Smooth muscle cell (in vitro differentiated cells): ENCODE data around the gene DENND1C. TPM values are rescaled to one million over a fixed set of nuclear protein-coding genes. Genes with fewer than 3 reads are reported as not detected.

Source experiments
- DNase-seq: peaks from one replicate; lab custom pipeline; 2025; ENCODE audit not compliant: unreplicated experiment; lab: John Stamatoyannopoulos, UW
- H2AFZ ChIP-seq: fragments of 200-600 bp; sonication (generic); 2 replicates; pipeline ENCODE4 v1.6.0; 2016; ENCODE audit warnings: antibody characterized with exemption, low read depth, mild to moderate bottlenecking
- H3F3A ChIP-seq: fragments of 200-600 bp; sonication (generic); 2 replicates; pipeline ENCODE4 v1.6.0; 2017; ENCODE audit warnings: antibody characterized with exemption, low read depth
- H3K27ac ChIP-seq: fragments of 200-600 bp; sonication (generic); 2 replicates; pipeline ENCODE4 v1.5.1; 2016; ENCODE audit warnings: low read depth, mild to moderate bottlenecking
- H3K27me3 ChIP-seq: fragments of 200-600 bp; sonication (generic); 2 replicates; pipeline ENCODE4 v1.6.1; 2016; ENCODE audit warnings: low read depth, mild to moderate bottlenecking
- H3K36me3 ChIP-seq: fragments of 200-600 bp; sonication (generic); 2 replicates; pipeline ENCODE4 v1.5.1; 2016; ENCODE audit warnings: low read depth
- H3K4me1 ChIP-seq: fragments of 200-600 bp; sonication (generic); 2 replicates; pipeline ENCODE4 v1.5.1; 2016; ENCODE audit warnings: low read depth
- H3K4me2 ChIP-seq: fragments of 200-600 bp; sonication (generic); 2 replicates; pipeline ENCODE4 v1.6.0; 2016; ENCODE audit warnings: mild to moderate bottlenecking
- H3K4me3 ChIP-seq: fragments of 200-600 bp; sonication (generic); 2 replicates; pipeline ENCODE4 v1.5.1; 2016; ENCODE audit warnings: mild to moderate bottlenecking
- H3K79me2 ChIP-seq: fragments of 200-600 bp; sonication (generic); 2 replicates; pipeline ENCODE4 v1.6.0; 2016; ENCODE audit warnings: low read depth, mild to moderate bottlenecking
- H3K9ac ChIP-seq: fragments of 200-600 bp; sonication (generic); 2 replicates; pipeline ENCODE4 v1.6.0; 2016; ENCODE audit warnings: low read depth
- H3K9me3 ChIP-seq: fragments of 200-600 bp; sonication (generic); replicated peaks from 2 replicates; pipeline ENCODE4 v1.5.1; 2016; ENCODE audit warnings: low read depth
- H4K20me1 ChIP-seq: fragments of 200-600 bp; sonication (generic); 2 replicates; pipeline ENCODE4 v1.6.0; 2016; ENCODE audit warnings: low read depth
- CTCF ChIP-seq: fragments of 200-600 bp; sonication (generic); IDR thresholded peaks from 2 replicates; pipeline ENCODE4 v1.5.1; 2017; ENCODE audit warnings: borderline replicate concordance, mild to moderate bottlenecking, antibody characterized with exemption; ENCODE audit not compliant: insufficient read depth, poor library complexity, severe bottlenecking
- WGBS: methylation state at CpG from one replicate; pipeline ENCODE4 v1.1.7; 2016; ENCODE audit warnings: low lambda C conversion rate; 5-methylcytosine and 5-hydroxymethylcytosine counted together
- polyA plus RNA-seq: library from polyadenylated mRNA; unstranded; fragments of >200 nt; fragmentation: Nextera tagmentation; extraction: Ambion mirVana; gene quantifications from 2 replicates; pipeline ENCODE4 v1.2.1, GENCODE V29; 2016
- total RNA-seq: library from RNA; depleted of rRNA; stranded (reverse); fragments of >200 nt; gene quantifications from 2 replicates; pipeline ENCODE4 v1.2.3, GENCODE V29; 2014

DENND1C gene
- total and polyA plus RNA-seq, 2 experiments from 2014 or later = 0.67 TPM; not detected in 1

GRCh38 chr19:6518145-6518911 is 36.7 kb upstream of the DENND1C start:
- Histone ChIP-seq H4K20me1 (no peaks in the 10 kb centered on the region), H3K4me3 (no peak overlapping the region), H3K27ac (no peak overlapping the region), H3F3A (no peaks in the 10 kb centered on the region), H3K4me1 (no peaks in the 10 kb centered on the region), H2AFZ (no peak overlapping the region), H3K27me3 (no peaks in the 10 kb centered on the region), H3K9ac (no peak overlapping the region), H3K79me2 (no peaks in the 10 kb centered on the region), H3K9me3 (no peaks in the 10 kb centered on the region), H3K36me3 (no peaks in the 10 kb centered on the region), H3K4me2 (no peak overlapping the region)
- DNase-seq = no peak
- 81% methylated on average over 14 of the region's 14 CpGs for WGBS
- TF ChIP-seq CTCF = no peak

GRCh38 chr19:6516659-6517291 is 35.2 kb upstream of the DENND1C start:
- 3% methylated on average over 37 of the region's 38 CpGs for WGBS
- no peaks in the 10 kb centered on the region for H3K79me2 ChIP-seq
- H3K4me3 ChIP-seq = peak overlapping the region; percentile 61
- H3K9me3 ChIP-seq = no peaks in the 10 kb centered on the region
- no peaks in the 10 kb centered on the region for H3F3A ChIP-seq
- peak overlapping the region; percentile 91 for H3K4me2 ChIP-seq
- no peaks in the 10 kb centered on the region for H3K36me3 ChIP-seq
- H3K9ac ChIP-seq = peak overlapping the region; percentile 24
- peak; percentile 78 for DNase-seq
- H3K27ac ChIP-seq = no peak overlapping the region
- no peaks in the 10 kb centered on the region for H3K27me3 ChIP-seq
- no peaks in the 10 kb centered on the region for H4K20me1 ChIP-seq
- H2AFZ ChIP-seq = peak overlapping the region; percentile 82
- peak; percentile 99 for TF ChIP-seq CTCF
- H3K4me1 ChIP-seq = no peaks in the 10 kb centered on the region

- Histone ChIP-seq H4K20me1 (no peaks in the 10 kb centered on the region), H3K9me3 (no peaks in the 10 kb centered on the region), H3K4me1 (no peaks in the 10 kb centered on the region), H3K9ac (peak overlapping the region; percentile 24), H3K4me3 (peak overlapping the region; percentile 61), H3K4me2 (peak overlapping the region; percentile 91), H2AFZ (peak overlapping the region; percentile 82), H3K36me3 (no peaks in the 10 kb centered on the region), H3F3A (no peaks in the 10 kb centered on the region), H3K27ac (no peak overlapping the region), H3K27me3 (no peaks in the 10 kb centered on the region), H3K79me2 (no peaks in the 10 kb centered on the region)
- 1% methylated on average over 24 of the region's 26 CpGs for WGBS
- no peak for TF ChIP-seq CTCF
- DNase-seq = peak; percentile 70
Measured at GRCh38 chr19:6516018-6516658, 34.6 kb upstream of the DENND1C start.
